GM18907 (cell line): ENCODE data around the gene MORC1.

Source experiments
- ATAC-seq: cut with Tn5 transposase; IDR thresholded peaks from one replicate; pipeline ENCODE4 v1.9.1; 2021; ENCODE audit warnings: mild to moderate bottlenecking, moderate library complexity; ENCODE audit not compliant: unreplicated experiment

The MORC1 gene

DNA sequence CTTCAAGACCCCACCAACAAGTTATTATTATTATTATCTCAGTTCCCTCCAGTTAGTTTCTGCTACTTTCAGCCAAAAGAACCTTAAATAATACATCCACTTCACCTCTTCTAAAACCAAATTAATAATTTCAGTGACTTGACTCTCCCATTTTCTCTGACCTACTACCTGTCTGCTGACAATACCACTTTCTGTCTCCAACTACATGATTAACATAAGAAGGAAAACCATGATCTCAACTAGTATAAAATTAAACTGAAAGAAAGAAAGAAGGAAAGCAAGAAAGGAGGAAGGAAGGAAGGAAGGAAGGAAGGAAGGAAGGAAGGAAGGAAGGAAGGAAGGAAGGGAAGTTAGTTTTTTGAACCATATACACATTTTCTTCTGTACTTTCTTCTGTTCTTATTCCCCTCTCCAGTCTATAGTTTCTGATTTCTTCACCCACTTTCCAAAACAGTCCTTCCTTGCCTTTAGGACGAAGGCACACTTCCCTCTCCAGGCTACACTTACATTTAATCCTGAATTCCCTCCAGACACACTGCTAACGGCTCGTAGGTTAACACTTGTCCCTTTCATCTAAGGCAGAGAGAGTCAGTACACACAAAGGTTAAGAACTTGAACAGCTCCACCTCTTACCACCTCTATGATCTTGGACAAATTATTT is 84.8 kb downstream of the MORC1 start:
- no peak for ATAC-seq

DNA sequence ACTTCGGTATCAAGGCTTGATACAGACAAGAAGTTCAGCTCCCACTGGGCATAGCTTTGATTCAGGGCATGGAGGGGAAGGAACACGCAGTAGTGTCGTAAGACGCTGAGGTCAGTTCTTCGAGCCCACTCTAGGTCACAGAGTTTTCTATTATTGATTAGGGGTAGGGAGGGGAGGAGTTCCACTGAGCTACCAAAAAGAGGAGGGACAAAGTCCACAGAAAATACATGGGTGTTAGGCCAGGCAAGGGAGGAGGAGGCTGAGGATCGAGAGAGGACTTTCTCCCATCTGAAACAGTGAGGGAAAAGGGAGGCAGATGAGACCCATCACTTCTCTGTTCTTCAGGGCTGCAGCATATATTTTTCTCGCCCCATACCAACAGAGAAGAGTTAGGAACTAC is 89.2 kb downstream of the MORC1 start:
- ATAC-seq: no peak

DNA sequence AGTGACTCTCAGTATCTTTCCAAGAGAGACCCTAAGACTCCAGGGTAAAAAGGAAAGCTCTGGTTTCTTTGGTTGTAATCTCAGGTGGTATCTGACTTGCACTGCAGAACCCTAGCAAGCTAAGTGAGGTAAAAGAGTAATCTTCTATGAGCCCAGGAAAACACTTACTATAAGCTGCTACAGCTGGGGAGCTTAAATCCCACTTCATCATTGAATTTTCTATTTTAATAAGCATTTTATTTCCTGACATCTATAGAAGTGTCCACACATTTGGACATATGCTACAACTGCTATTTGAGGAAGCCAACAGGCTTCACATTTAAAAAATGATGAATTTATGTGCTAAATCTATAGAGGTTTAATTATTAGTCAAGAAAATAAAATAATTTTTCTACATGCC is 91.1 kb downstream of the MORC1 start:
- ATAC-seq: no peak

DNA sequence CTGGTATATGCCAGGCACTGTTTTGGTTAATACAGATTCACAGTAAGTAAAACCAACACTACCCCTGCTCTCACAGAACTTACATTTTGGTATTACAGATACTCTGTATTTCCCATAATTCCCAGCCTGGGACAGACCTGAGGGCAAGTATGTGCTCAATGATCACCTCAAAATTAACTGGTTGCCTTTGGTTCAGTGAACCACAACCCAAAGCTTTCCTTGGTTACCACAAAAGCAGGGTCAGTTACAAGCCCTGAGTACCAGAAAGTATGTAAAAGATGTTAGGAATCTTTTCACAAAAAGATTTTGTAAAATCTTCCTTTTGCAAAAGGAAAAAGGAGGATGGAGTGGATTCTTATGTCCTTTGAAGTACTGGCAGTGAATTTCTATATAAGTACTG is 92.0 kb downstream of the MORC1 start:
- no peak for ATAC-seq

DNA sequence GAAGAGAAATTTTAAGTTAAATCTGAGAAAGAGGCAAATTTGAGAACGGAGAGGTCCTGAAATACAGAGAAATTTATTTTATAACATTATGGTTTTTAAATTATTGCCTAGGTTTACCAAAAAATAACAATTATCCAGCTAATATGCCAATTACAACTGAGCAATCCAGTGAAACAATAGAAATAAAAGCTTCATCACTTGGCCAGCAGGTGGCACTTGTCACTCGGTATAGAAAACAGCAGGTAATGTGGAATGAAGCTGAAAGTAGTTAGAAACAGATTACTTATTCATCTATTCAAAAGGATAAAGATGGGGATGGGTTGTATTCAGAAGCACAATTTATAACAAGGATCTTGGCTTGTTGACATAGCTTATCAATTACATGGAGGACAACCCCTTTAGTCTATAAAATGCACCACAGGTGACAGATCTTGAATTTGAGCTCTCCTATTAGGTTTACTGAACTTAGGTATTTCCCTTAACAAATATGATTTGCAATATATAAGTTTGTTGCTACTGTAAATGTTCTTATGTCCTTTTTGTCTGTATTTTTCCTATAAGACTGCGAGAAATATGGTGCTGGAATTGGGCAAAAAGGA is 94.2 kb downstream of the MORC1 start:
- ATAC-seq: peak; percentile 80

DNA sequence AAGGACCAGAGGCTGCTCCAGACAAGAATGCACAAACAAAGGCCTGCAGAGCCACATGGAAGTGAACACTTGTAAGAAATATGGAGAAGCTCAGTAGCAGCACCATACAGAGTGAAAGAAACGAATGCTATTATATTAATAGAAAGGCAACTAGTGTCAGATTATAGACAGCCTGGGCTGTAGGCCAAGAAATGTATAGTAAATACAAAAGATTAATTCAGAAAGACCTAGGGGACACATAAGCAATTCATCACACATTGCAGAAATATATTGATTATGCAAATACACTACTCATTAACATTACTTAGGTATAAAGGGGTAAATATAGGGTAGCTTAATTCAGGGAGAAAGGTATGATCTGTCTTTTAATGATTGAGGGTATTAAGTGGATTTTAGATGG is 94.8 kb downstream of the MORC1 start:
- no peak for ATAC-seq

DNA sequence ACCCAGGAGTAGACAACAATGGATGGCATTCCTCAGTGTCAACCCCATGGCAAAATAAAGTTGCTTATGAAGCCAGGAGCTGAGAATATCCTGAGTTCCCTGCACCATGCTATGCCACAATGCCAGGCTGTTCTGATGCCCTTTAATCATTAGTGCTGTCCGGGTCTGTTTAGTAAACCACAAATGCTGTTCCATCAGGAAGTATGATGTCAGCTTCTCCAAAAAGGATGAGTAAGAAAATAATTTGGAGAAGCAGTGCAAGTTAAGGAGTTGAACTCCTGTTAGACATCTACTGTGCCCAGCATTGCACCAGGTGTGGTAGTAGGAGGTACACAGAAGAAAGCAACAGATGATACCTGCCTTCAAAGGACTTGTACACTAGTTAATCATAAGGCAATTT is 96.4 kb downstream of the MORC1 start:
- no peak for ATAC-seq

DNA sequence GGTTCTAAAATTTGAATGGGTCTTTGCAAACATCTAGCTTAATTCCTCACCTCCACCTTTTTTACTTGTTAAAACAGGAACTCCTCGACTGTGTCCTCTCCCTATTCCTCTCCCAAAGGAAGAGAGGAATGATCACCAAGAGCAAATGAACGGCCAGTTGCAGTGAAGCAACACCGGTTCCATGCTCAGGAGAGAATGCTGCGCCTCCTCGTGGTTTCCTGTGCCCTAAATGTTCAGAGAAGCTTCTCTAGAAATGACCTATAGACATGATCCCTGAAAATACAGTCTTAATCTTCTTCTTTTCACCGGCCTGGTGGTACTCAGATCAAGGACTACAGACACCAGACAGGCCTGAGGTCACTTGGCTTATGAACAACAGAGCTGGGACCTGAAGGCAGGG is 99.1 kb downstream of the MORC1 start:
- no peak for ATAC-seq

DNA sequence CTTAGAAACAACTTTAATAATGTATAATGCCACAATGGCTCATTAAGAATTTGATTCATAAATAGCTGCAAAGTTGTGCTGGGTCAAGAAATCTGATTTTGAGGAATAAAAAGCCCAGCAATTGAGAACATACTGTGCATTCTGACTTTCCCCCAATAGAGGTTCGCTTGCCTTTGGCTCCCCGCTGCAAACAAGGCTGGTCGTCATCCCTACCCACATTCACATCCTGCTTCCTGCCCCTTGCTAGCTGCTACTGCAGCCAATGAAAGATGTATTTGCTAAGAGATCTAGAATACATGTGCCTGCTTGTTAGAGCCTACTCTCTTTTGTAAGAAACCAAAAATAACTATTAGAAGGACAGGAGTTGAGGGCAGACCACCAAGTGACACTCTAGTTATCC is 112.5 kb downstream of the MORC1 start:
- ATAC-seq: no peak

DNA sequence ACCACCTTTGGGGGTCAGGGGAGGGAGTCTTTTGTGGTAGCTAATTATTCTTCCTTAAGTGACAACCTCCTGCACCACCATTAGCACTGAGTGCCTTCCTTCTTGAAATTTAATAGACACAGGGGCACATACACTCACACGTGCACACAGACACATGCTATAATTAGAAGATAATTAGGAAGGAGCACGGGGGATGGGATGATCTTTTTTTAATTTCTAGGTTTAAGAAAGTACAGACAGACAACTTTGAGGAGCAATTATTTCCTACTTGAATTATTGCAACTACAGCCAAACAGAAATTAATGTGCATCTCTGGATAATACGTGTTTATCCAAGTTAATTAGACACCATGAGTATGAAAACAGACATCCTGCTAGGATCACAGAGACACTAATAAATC is 119.5 kb downstream of the MORC1 start:
- no peak for ATAC-seq

DNA sequence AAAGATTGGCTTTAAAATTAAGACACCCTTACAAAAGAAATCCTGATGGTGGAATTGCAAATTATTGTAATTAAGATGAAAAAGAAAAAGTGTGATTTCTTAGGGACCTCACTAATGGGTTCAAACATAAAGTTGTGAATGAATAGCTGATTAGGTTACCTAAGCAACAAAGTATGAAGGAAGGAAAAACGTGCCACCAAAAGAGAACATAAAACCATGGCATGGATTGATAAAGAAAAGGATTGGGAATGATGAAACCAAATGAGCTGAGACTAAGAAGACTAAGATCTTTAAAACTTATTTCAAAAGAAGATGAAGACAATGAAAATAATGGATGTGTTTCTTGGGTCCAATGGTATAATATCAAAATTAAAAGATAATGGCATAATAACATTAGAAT is 132.1 kb downstream of the MORC1 start:
- ATAC-seq: no peak

DNA sequence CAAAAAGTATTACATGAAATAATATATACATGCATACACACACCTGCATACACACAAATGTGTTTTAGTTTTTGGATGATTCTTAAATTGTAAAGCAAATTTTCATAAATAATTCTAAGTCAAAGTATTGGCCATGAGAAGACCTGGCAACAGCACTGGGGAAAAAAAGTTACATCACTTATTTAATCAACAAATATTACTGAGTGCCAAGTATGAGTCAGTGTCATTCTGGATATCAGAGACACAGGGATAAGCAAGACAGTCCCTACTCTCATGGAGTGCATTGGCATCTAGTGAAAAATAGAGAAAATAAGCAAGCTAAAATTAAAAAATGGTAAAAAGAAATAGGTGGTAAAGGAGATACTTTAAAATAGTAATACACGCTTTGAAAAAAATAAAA is 134.9 kb downstream of the MORC1 start:
- no peak for ATAC-seq

DNA sequence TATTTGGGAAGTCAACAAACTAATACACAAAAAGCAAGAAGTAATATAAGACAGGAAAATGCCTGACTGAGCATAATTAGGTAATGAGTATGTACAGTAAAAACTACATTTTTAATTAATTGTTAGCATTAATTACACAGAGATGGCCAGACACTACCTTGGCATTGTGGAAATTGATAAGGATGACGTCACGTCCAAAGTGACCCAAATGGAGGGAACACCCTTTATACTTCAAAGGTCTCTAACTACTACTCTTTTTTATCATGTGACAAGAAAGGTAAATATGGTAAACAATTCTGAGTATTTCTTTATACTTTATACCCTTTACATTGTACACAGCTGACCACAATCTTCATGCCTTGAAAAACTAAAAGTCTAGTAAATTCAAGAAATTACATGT is 141.9 kb downstream of the MORC1 start:
- no peak for ATAC-seq

DNA sequence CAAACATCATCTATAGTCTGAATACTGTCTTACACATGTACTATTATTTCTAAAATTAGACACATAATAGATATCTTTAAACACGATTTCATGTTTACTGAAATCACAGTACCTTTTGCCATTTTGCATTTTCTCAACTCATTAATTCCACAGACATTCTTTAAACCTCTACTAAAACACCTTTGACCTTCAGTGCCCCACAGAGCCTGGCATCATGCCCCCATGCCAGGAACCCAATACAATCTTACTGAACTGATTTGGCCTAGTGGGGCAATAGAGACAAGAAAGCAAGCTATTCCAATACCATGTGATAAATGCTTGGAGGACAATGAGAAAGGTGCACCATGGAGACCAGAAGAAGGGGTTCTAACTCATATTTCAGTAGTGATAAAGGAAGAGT is 144.9 kb downstream of the MORC1 start:
- ATAC-seq: no peak

DNA sequence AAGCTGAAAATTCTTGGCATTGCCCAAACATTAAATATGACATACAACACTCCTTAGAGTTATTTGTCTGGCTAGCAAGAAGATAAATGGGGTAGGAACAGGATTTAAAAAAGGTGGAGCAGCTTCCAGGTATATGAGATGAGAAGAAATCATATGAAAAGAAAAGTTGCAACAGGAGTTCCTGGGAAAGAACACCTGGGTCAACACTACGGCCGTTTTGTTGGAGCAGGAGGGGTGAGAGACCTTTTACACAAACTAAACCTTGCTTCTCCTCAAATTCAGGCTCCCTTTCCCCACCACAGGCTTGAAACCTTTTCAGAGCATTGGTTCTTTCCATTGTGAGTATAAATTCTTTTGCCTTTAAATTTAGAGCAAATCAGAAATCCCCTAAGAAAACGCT is 145.5 kb downstream of the MORC1 start:
- no peak for ATAC-seq

DNA sequence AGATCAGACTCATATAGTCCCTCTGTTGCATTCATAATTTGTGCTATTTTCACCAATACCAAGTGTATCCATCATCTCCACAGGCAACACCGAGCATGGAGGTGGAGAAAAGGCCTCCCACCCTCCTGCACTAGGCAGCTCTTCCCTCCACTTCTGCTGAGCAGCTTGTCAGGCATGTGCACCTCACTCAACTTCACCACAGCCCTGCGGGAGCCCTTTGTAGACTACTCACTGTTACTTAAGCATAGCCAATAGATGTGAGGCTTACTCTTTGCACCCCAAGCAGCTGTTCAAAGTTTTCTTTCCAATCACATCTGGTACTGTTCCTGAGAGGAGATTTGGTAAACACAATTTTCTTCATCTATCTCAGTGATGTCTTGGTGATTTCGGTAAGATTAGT is 147.4 kb downstream of the MORC1 start:
- ATAC-seq: no peak

DNA sequence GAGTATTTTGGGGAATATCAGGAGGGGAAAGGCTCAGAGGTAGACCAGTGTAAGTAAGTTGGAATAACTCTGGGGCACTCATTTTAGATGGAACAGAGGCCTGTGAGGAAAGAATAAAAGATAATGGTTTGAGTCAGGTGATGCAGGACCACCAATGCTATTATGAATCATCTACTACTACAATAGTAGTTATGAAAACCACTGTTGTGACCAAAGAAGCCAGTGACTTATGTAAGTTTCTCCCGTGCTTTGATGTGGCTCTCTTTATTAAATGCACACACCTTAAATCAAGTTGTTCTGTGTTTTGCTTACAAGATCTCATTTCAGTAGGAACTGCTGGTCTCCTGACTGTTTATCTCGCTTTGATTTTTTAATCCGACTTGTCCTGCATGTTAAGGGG is 151.2 kb downstream of the MORC1 start:
- no peak for ATAC-seq

DNA sequence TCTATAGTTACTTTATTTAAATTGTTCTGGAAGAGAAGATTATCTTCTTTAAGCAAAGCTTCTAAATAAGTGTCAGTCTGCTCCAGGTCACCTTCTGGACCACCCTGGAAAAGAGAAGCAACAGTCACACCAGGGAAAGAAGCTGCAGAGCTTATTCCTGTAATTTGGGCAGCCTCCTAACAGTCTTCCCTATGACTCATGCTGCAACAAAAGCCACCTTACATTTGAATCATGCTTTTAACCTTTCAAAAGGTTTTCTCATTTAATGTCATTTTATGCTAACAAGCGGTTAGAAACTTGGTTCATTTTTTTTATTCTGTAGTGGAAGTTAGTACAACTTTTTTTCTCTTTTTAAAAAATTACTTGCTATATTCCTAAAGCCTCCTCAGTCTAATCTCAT is 158.9 kb downstream of the MORC1 start:
- no peak for ATAC-seq

DNA sequence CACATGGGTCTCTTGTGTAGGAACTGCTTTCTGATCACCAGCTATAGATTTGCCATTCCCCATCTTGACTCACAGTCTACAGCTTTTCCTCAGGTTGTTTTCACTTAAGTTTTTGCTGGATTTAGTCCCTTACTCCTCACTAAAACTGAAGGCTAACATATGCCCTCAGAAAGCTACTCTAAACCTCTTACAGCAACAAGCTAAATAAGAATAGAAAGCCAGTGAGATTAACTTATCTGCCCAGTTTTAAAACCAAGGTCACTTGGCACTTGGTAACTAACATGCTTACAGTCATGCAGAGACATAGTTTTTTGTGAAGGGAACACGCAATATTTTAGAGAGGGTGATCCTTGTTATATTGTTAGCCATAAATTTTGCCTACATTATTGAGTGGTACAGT is 164.2 kb downstream of the MORC1 start, which contains the start of gene GUCA1C:
GUCA1C (minus strand) TSS at position 180 of the 400 bp plus-strand sequence; CDS start at position 63, 117 bp downstream.
- no peak for ATAC-seq

DNA sequence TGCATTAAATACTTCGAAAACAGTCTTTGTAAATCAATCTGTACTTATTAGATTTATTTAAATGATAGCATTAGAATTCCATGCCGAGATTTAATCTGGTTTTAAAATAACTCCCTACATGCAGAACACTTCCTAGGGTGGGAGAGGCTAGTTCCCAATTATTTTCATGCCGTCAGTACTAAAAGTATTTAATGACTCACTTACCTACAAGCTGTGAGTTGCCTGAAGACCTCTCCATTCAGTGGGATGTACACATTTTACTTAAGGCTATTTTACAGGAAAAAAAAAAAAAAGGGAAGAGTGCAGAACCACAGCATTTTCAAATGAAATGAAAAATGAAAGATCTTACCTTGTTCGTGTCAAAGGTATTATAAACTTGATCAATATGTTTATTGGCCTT is 164.7 kb downstream of the MORC1 start:
- ATAC-seq: no peak

DNA sequence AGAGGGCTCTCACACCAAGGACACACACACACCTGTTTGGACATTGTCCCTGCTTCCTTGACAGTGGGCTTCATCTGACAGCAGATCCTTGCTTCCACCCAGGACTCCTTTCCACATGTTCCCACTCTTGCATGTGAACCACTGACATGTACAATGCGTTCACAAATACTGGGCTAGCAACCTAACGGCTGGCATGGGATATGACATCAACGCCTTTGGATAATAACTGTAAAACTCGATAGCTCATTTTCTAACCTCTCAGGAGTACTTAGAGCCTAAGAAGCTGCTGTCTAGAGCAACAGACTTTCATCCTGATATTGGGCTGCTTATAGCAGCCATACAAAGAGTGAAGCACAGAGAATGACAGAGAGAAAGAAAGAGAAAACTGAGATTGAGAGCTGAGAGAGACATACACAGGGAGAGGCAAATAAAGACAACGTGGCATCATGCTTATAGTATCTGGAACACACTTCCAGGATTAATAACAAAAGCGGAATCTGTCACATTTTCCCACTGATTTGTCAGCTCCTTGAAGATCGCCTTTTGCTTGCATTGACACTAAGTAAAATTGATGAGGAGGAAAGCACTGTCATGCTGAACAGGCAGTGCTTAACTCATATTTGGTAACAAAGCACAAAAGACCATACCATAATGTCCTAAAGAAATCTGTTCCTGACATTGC is 166.0 kb downstream of the MORC1 start:
- ATAC-seq: no peak

DNA sequence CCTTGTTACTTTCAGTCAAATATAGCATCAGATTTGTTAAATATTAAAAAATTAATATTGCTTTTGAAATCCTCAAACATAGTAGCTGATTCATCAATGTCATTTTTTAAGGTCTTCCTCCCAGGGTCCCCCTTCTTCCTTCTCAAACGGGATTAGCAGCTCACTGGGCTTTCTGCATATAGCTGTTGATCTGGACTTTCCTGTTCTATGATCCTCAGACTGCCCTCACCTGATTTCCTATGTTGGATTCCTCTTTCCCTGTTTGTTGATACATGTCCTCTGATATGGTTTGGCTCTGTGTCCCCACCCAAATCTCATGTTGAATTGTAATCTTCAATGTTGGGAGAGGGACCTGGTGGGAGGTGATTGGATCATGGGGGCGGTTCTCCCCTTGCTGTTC is 170.1 kb downstream of the MORC1 start:
- ATAC-seq: no peak
